ENCODE data around the gene PPP1R1B. TPM values are rescaled to one million over a fixed set of nuclear protein-coding genes. Genes with fewer than 3 reads are reported as not detected.

Gene PPP1R1B
- total and polyA plus RNA-seq, 9 of the 15 experiments (the other 6 are each of a cell fraction or from before 2014, with no cell fraction given), result 0.07 to 0.18 (median 0.10) TPM; not detected in 4

DNA sequence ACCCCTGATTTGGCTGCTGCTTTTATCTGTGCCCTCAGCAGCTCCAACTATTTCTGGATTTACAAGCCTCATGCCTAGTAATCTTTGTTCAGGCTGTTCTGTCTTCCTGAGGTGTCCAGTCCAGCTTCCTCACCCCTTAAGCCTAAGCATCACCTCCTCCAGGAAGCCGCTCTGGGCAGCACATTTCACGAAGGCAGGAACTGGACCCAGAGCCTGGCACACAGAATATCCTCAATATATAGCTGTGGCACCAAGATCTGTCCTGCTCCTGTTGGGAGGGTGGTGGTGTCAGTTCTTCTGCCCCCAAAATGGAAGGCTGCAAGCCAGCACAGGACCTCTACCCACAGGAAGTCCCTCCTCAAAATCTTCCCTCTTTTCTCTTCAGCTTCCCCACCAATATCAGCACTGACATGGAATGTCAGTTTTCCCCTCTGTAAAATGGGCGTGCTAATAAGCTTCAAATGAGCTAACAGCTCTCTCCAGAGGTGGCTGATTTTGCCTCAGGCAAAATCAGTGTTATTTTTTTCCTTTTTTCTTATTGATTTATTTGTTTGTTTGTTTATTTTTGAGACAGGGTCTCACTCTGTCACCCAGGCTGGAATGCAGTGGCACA, 12.1 kb upstream of the PPP1R1B start:
- H3K79me2 ChIP-seq (ENCODE audit: control insufficient read depth, insufficient read depth, low read length), result no peaks in the 10 kb centered on the region
- in situ Hi-C loops (cut with MboI), result no loop called here
- TF ChIP-seq, protein P1, sequence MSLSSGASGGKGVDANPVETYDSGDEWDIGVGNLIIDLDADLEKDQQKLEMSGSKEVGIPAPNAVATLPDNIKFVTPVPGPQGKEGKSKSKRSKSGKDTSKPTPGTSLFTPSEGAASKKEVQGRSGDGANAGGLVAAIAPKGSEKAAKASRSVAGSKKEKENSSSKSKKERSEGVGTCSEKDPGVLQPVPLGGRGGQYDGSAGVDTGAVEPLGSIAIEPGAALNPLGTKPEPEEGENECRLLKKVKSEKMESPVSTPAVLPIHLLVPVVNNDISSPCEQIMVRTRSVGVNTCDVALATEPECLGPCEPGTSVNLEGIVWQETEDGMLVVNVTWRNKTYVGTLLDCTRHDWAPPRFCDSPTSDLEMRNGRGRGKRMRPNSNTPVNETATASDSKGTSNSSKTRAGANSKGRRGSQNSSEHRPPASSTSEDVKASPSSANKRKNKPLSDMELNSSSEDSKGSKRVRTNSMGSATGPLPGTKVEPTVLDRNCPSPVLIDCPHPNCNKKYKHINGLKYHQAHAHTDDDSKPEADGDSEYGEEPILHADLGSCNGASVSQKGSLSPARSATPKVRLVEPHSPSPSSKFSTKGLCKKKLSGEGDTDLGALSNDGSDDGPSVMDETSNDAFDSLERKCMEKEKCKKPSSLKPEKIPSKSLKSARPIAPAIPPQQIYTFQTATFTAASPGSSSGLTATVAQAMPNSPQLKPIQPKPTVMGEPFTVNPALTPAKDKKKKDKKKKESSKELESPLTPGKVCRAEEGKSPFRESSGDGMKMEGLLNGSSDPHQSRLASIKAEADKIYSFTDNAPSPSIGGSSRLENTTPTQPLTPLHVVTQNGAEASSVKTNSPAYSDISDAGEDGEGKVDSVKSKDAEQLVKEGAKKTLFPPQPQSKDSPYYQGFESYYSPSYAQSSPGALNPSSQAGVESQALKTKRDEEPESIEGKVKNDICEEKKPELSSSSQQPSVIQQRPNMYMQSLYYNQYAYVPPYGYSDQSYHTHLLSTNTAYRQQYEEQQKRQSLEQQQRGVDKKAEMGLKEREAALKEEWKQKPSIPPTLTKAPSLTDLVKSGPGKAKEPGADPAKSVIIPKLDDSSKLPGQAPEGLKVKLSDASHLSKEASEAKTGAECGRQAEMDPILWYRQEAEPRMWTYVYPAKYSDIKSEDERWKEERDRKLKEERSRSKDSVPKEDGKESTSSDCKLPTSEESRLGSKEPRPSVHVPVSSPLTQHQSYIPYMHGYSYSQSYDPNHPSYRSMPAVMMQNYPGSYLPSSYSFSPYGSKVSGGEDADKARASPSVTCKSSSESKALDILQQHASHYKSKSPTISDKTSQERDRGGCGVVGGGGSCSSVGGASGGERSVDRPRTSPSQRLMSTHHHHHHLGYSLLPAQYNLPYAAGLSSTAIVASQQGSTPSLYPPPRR (CRISPR knock-in tag; IDR thresholded peaks at IDR 0.05; ENCODE audit: borderline replicate concordance), result no peak
- TF ChIP-seq, protein P2, sequence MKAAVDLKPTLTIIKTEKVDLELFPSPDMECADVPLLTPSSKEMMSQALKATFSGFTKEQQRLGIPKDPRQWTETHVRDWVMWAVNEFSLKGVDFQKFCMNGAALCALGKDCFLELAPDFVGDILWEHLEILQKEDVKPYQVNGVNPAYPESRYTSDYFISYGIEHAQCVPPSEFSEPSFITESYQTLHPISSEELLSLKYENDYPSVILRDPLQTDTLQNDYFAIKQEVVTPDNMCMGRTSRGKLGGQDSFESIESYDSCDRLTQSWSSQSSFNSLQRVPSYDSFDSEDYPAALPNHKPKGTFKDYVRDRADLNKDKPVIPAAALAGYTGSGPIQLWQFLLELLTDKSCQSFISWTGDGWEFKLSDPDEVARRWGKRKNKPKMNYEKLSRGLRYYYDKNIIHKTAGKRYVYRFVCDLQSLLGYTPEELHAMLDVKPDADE (conservative IDR thresholded peaks at IDR 0.05; ENCODE audit: control insufficient read depth, low read depth, low read length), result no peak
- TF ChIP-seq ADNP (tag; IDR thresholded peaks at IDR 0.05) (0 out of 2 replicates have a peak, but pooled peaks have one; percentile 28), ZNF41 (CRISPR knock-in tag; conservative IDR thresholded peaks at IDR 0.05) (no peak), ZFPM2 (CRISPR knock-in tag; IDR thresholded peaks at IDR 0.05) (no peak), ZFP1 (CRISPR knock-in tag; IDR thresholded peaks at IDR 0.05) (no peak), MCM3 (IDR thresholded peaks at IDR 0.05) (no peak), ZNF57 (CRISPR knock-in tag; IDR thresholded peaks at IDR 0.05) (no peak), MBD2 (IDR thresholded peaks at IDR 0.05; ENCODE audit: borderline replicate concordance, low read depth) (no peak), CCNT2 (IDR thresholded peaks at IDR 0.05; ENCODE audit: borderline replicate concordance, extremely low read depth, insufficient read length, low read depth, low read length) (no peak)
- TF ChIP-seq, protein P3, sequence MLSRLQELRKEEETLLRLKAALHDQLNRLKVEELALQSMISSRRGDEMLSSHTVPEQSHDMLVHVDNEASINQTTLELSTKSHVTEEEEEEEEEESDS (CRISPR knock-in tag; IDR thresholded peaks at IDR 0.05), result no peak
- TF ChIP-seq, protein P4, sequence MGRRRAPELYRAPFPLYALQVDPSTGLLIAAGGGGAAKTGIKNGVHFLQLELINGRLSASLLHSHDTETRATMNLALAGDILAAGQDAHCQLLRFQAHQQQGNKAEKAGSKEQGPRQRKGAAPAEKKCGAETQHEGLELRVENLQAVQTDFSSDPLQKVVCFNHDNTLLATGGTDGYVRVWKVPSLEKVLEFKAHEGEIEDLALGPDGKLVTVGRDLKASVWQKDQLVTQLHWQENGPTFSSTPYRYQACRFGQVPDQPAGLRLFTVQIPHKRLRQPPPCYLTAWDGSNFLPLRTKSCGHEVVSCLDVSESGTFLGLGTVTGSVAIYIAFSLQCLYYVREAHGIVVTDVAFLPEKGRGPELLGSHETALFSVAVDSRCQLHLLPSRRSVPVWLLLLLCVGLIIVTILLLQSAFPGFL (CRISPR knock-in tag; IDR thresholded peaks at IDR 0.05), result no peak
- TF ChIP-seq, protein P5, sequence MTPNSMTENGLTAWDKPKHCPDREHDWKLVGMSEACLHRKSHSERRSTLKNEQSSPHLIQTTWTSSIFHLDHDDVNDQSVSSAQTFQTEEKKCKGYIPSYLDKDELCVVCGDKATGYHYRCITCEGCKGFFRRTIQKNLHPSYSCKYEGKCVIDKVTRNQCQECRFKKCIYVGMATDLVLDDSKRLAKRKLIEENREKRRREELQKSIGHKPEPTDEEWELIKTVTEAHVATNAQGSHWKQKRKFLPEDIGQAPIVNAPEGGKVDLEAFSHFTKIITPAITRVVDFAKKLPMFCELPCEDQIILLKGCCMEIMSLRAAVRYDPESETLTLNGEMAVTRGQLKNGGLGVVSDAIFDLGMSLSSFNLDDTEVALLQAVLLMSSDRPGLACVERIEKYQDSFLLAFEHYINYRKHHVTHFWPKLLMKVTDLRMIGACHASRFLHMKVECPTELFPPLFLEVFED (CRISPR knock-in tag; conservative IDR thresholded peaks at IDR 0.05), result no peak

More for the DNA sequence above, 12.1 kb upstream of the PPP1R1B start:
- ATAC-seq (no peak), DNase-seq (ENCODE audit: extremely low read depth in 1 of 4, low spot score in 3 of 4) (no peak), FAIRE-seq (no peak)
- no peaks in the 10 kb centered on the region for H3K9me1 ChIP-seq (ENCODE audit: control insufficient read depth, insufficient read depth, low read length)
- WGBS (ENCODE audit: insufficient coverage, low coverage, missing lambda C conversion rate), result 7% methylated on average over 3 of the region's 3 CpGs
- no peak overlapping the region for H3K4me2 ChIP-seq (ENCODE audit: insufficient read depth, low read length)
- H3K27ac ChIP-seq (ENCODE audit: extremely low read depth, low read depth, low read length), result no peak overlapping the region
- BruUV-seq (replicated peaks), result no TSS peak
- no peaks in the 10 kb centered on the region for H3K9me3 ChIP-seq (replicated peaks; ENCODE audit: control insufficient read depth, insufficient read depth, low read depth, low read length)
- H2AFZ ChIP-seq (ENCODE audit: low read depth, low read length), result no peak overlapping the region
- ChIA-PET CTCF (ENCODE audit: low intra/inter-chr PET ratio) (interaction anchor here (0.6 kb wide), 1 partner anchor 180 kb away, joined by 4 read pairs; no protein-coding TSS in a partner anchor), POLR2A (no interaction called here)
- no peaks in the 10 kb centered on the region for H4K20me1 ChIP-seq (replicated peaks; ENCODE audit: control insufficient read depth, insufficient read depth, low read length)
- intact Hi-C loops (cut with micrococcal nuclease), result loop anchor here (5.0 kb wide), 1 partner anchor 407 kb away; no protein-coding TSS in a partner anchor
- peaks cover 0 to 23% of the 10 kb centered on the region in 2 experiments; a peak in 3 of 5 replicates for H3K4me1 ChIP-seq (replicated peaks in 1 of 2; ENCODE audit: control insufficient read depth in 2 of 2, insufficient read depth in 2 of 2, low read length in 2 of 2)
- no peak overlapping the region for H3K4me3 ChIP-seq
- H3K9ac ChIP-seq (ENCODE audit: insufficient read depth in 1 of 2, low read depth in 2 of 2, low read length in 2 of 2), result no peak overlapping the region
- peaks cover 6 to 27% of the 10 kb centered on the region in 2 experiments; a peak in 2 of 5 replicates for H3K27me3 ChIP-seq (ENCODE audit: control insufficient read depth in 2 of 2, insufficient read depth in 2 of 2, low read length in 2 of 2)
- H3K36me3 ChIP-seq (ENCODE audit: control insufficient read depth, insufficient read depth, low read length), result no peaks in the 10 kb centered on the region
